GM04503 (cell line): ENCODE data around the gene ENTHD1.

Experiments used
- DNase-seq: peaks from one replicate; pipeline ENCODE4 v3.0.0-alpha.2; 2012; ENCODE audit warnings: low read depth

The ENTHD1 gene

DNA sequence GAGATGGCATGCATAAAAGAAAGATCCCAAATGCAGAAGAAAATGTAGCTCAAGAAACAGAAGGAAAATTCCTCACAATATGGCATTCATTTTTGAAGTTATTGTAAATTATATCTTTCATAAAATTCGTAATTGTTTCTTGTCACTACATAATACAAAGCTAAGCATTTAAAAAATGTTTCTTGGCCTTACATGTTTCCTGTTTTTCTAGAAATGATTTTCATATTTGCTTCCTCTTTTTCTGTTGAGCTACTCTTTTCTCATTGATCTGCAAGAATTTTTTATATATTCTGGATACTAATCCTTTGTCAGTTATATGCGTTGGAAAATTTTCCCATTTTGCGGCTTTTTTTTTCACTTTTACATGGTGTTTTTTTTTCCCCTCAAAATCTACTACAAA, 48.0 kb downstream of the ENTHD1 start:
- DNase-seq: no peak

DNA sequence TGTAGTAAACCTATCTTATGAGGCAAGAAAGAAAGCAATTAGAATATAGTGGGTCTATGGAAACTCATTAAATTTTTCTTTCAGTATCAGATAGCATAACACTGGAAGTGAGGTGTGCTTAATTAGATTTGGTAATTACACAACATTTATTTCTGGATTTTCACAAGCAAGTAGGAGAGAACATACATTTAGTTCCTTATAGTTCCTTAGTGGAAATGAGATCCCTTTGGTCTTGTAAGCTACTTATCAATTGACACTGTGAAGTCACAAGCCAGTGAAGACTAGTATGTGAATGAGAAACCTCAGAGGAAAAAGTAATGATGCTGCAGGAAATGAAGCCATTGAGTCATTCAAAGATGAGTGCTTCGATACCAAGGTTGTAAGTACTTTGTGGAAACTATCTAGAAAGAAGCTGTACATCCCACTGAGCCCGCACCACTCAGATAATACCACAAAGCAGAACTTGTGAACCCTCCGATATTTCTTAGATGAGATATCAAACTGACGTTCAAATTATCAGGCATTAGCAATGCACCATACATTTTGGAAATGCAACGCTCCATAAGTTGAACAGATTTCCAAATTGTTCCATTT, 53.5 kb downstream of the ENTHD1 start:
- no peak for DNase-seq

DNA sequence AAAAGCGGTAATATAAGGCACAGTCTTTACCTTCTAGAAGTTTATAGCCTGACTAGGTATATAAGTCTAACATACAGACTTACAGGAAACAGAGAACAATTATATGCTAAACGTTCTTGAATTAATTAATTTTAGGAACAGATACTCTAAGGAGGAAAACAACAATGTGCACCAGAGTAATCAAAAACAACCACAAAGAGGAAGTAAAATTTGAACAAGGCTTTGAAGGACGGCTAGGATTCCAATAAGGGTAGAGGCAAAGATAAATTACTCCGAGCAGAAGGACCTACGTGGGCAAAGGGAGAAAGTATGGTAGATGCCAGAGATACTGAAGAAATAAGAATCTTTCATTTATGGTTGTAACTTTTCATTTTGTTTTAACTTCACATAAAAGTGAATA, 54.4 kb downstream of the ENTHD1 start:
- DNase-seq: no peak

GRCh38 chr22:39833610-39834009, 60.0 kb downstream of the ENTHD1 start:
- DNase-seq: no peak

DNA sequence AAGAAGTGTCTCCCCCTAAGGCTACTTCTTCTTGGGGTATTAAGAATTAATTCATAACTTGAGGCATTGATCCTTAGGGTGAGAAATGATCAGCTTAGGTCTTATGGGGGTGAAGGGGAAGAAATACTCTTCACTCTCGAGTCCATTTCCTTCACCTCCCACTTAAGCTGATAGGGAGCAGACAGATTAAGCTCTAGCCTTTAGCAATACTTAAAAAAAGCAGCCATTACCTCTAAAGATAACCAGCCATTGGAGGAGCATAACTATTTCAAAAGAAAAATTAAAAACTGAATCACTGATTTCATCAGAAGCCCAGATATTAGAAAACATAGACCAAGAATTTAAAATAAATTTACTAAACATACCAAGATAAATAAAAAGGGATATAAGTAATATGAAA, 60.5 kb downstream of the ENTHD1 start:
- no peak for DNase-seq

DNA sequence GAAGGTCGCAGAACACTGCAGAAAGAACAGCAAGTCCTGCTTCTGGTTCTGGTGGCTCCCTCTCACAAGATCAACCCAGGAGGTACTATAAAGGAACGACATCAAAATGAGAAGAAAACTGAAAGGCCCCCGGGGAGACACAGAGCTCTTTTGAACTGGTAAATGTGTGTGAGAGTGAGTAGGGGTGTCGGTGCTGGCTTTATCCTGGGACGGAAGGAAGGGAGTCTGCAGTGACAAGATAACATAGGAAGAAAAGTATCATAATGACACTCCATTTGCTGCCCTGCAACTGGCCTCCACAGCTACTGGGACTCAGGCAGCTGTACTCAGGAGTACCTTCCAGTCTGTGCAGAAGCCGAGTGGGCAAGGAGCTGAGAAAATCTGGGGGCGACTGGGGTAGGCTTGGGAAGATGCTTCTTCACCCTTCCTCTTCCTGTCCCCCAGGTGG, 60.9 kb downstream of the ENTHD1 start:
- DNase-seq: no peak

- DNase-seq: no peak
Measured at GRCh38 chr22:39825661-39826102, 67.9 kb downstream of the ENTHD1 start.

DNA sequence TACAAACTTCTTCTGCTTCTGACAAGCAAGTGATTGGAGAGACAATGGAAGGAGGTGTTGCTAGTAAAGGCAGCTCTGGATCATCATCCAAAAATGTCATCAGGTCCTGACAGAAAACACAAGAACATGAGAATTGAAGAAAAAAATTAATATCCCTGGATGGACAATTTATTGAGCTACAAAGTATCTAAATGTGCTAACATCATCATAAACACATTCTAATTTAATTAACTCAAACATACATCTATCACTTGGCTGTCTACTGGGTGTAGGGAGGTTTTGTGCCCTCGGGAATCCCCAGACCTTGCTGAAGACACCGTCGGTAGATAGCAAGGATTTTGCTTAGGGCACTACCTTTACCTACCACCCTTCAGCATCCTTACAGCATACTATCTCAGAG, 72.6 kb downstream of the ENTHD1 start:
- DNase-seq: no peak

DNA sequence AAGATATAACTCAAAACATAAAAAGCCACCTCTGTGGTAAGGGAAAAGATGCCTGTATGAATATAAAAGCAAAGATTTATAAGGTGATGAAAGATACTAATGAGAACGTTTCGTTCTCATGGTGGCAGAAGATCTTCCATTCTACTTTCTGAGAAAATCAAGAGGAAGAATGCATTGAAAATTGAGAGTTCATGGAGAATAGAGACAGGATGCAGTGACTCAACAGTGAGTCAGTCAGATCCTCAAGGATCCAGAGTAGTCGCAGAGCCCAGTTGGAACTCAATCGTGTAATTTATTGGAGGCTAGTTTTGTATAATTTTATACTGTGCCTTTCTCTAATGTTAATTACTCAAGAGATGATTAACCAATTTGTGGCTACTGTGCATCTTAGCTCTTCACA, 73.3 kb downstream of the ENTHD1 start:
- DNase-seq: peak; percentile 56

DNA sequence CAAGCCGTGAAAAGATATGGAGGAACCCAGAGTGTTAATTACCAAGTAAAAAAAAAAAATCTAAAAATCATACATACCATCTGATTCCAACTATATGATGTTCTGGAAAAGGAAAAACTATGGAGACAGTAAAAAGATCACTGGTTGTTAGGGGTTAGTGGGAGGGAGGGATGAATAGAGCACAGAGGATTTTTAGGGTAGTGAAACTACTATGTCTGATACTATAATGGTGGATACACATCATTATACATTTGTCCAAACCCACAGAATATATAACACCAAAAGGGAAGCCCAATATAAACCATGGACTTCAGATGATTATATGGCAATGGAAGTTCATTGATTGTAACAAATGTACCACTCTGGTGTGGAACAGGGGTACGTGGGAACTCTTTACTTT, 74.1 kb downstream of the ENTHD1 start:
- DNase-seq: no peak

- DNase-seq: peak; percentile 13
Measured at GRCh38 chr22:39818094-39818493, 75.5 kb downstream of the ENTHD1 start.

DNA sequence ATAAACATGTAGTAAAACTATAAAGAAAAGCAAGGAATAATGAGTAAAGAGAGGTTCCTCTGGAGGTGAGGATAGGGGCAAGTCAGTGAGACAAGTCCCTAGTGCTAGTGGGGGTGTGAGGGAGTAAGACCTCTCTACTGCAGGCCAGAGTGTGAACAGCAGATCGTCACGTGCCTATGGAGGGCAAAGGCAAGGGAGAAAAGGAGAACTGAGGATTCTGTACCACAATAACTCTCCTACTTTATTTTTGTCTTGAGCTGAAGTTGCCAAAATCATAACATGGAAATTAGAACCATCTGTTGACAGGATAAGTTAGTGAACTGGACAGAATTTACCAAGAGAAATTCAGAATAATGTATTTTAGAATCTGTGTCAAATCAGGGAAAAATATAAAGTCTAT, 77.6 kb downstream of the ENTHD1 start:
- no peak for DNase-seq

DNA sequence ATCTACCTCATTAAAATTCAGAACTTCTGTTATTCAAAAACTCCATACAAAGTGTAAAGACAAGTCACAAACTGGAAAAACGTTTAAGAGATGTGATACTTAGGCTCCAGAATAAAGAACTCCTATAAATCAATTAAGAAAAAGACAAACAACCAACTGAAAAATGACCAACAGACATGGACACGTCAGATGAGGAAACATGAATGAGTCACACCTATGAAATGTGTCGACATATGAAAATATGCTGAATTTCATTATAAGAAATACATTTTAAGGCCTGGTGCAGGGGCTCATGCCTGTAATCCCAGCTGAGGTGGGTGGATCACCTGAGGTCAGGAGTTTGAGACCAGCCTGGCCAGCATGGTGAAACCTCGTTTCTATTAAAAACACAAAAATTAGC, 78.7 kb downstream of the ENTHD1 start:
- DNase-seq: no peak

- DNase-seq: no peak
Measured at GRCh38 chr22:39809772-39810557, 83.6 kb downstream of the ENTHD1 start.

DNA sequence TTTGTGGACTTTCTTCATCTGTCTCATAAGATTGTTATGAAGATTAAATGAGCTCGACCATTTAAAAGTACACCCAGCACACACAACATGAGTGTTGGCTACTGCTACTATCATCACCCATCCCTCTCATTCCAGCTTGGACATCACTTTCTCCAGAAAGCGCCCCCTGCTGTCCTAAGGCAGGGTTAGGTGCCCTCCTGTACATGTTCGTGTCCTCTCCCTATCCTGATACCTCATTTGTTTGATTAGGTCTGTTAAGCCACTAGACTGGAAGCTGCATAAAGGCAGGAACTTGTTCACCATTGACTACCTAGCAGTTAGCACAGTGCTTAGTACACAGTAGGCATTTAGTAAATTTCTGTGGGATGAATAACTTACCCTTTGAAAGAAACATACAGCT, 85.5 kb downstream of the ENTHD1 start:
- no peak for DNase-seq

DNA sequence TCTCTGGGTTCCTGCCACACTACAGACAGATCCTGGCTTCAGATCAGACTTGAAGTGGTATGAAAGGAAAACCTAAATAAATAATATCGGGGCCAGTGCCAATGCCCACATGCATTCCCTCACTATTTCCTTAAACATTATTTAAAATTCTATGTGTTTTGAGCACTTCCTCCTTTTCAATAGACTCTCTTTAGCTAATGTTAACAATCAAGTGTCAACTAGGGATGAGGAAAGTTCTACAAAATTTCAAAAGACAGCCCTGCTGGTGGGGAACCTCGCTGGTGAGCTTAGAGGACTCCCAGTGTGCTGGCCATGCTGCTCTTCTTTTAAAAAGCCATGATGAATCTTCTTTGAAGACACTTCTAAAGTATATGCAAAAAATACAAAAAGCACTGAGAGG, 87.5 kb downstream of the ENTHD1 start:
- no peak for DNase-seq

- DNase-seq: no peak
Measured at GRCh38 chr22:39805117-39805516, 88.4 kb downstream of the ENTHD1 start.

GRCh38 chr22:39802682-39803081, 90.9 kb downstream of the ENTHD1 start:
- DNase-seq: no peak

GRCh38 chr22:39800790-39801520, 92.6 kb downstream of the ENTHD1 start:
- no peak for DNase-seq

- no peak for DNase-seq
Measured at GRCh38 chr22:39797528-39798147, 95.9 kb downstream of the ENTHD1 start.

DNA sequence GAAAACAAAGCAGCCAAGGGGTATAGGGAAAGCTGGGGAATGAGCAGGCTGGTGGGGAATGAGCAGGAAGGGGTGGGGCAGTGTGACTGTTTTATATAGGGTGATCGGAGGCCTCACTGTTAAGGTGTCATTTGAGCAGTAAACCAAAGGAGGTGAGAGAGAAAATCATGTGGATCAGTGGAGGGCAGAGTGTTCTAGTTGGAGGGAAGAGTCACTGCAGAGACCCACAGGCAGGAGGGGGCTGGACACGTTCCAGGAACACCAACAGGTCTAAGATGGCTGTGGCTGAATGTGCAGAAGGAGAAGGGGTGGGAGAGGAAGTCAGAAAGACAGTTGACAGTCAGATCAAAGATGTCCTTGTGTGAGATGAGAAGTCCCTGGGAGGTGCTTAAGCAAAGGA, 103.8 kb downstream of the ENTHD1 start:
- no peak for DNase-seq

DNA sequence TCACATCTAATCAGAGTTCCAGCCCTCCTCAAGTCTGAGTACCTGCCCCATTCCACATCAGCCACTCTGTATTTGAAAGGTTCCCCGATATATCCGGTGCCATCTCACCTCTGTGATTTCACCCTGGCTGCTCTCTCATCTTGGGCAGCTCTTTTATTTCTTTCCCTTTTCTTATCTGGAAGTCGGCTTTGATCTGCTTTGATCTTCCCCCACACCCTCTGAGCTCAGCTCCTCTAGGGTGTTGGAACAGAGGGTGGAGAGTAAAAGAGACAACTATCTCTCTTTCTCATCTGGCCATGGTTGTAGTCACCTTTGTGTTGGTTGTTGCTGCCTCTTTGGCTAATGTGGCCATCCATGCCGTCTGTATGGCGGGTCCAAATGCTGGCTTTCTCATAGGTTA, 108.3 kb downstream of the ENTHD1 start:
- DNase-seq: no peak
